ENCODE measurements around the gene EPHB4.

- TF ChIP-seq, protein P1, sequence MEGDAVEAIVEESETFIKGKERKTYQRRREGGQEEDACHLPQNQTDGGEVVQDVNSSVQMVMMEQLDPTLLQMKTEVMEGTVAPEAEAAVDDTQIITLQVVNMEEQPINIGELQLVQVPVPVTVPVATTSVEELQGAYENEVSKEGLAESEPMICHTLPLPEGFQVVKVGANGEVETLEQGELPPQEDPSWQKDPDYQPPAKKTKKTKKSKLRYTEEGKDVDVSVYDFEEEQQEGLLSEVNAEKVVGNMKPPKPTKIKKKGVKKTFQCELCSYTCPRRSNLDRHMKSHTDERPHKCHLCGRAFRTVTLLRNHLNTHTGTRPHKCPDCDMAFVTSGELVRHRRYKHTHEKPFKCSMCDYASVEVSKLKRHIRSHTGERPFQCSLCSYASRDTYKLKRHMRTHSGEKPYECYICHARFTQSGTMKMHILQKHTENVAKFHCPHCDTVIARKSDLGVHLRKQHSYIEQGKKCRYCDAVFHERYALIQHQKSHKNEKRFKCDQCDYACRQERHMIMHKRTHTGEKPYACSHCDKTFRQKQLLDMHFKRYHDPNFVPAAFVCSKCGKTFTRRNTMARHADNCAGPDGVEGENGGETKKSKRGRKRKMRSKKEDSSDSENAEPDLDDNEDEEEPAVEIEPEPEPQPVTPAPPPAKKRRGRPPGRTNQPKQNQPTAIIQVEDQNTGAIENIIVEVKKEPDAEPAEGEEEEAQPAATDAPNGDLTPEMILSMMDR (conservative IDR thresholded peaks at IDR 0.05; ENCODE audit: low read depth, low read length) = no peak
- TF ChIP-seq MAFK (IDR thresholded peaks at IDR 0.05; ENCODE audit: low read depth, low read length) (no peak), POLR2A (IDR thresholded peaks at IDR 0.05; ENCODE audit: low read depth, low read length) (no peak), ELK1 (IDR thresholded peaks at IDR 0.05; ENCODE audit: borderline replicate concordance, low read depth, low read length) (no peak), NFE2L2 (IDR thresholded peaks at IDR 0.05; ENCODE audit: low read depth, low read length) (no peak), RFX5 (IDR thresholded peaks at IDR 0.05; ENCODE audit: low read depth, low read length) (no peak), SMC3 (IDR thresholded peaks at IDR 0.05; ENCODE audit: low read depth, low read length) (no peak), MAZ (IDR thresholded peaks at IDR 0.05; ENCODE audit: borderline replicate concordance, low read depth, low read length) (no peak), FOS (IDR thresholded peaks at IDR 0.05; ENCODE audit: low read depth, low read length) (no peak), BHLHE40 (IDR thresholded peaks at IDR 0.05; ENCODE audit: low read depth, low read length) (no peak), RAD21 (IDR thresholded peaks at IDR 0.05; ENCODE audit: low read length) (no peak), CEBPB (IDR thresholded peaks at IDR 0.05; ENCODE audit: low read depth, low read length) (no peak)
Measured at GRCh38 chr7:100812729-100813128, 14.6 kb downstream of the EPHB4 start.

Data from IMR-90 (cell line).